GM12801 (cell line): ENCODE data around the gene RAB6A.

Experiments
- CTCF ChIP-seq: IDR thresholded peaks from one replicate; pipeline ENCODE4 v1.5.1; 2011; ENCODE audit warnings: control low read depth; ENCODE audit not compliant: insufficient read length; ENCODE audit errors: extremely low read depth

The RAB6A gene

DNA sequence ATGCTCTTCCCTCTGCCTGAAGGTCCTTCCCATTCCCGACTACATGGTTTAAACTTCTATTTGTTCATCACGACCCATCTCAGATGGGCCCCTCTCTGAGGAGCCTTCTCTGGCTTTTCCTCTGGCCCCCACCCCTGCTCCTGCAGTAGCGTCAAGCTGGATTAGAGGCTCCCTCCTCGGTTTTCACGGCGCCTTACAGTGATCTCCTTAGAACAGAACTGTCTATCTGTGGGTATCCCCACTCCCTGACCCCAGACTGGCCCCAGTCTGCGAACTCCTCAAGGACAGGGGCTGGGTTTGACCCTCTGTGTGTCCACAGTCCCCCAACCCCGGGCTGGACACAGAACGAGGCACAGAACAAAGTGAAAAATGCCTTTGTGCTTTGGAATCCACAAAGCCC is 111.7 kb downstream of the RAB6A start:
- no peak for TF ChIP-seq CTCF

- TF ChIP-seq CTCF, result no peak
Measured at GRCh38 chr11:73648571-73649046, 112.3 kb downstream of the RAB6A start.

DNA sequence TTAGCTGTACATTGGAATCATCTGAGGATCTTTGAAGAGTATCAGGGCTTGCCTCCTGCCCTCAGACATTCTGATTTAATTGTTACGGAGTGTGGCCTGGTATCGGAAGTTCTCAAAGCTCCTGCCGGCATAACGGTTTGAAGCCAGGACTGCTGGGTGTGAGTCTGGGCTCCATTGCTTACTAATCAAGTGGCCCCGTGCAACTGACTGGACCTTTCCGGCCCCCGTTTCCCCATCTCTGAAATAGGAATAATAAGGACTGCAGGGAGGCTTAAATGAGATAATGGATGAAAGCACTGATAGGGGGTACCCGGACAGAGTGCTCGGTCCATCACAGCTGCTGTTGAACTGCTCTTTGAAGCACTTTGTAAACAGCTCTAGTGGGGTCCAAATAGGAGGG is 112.8 kb downstream of the RAB6A start:
- no peak for TF ChIP-seq CTCF

DNA sequence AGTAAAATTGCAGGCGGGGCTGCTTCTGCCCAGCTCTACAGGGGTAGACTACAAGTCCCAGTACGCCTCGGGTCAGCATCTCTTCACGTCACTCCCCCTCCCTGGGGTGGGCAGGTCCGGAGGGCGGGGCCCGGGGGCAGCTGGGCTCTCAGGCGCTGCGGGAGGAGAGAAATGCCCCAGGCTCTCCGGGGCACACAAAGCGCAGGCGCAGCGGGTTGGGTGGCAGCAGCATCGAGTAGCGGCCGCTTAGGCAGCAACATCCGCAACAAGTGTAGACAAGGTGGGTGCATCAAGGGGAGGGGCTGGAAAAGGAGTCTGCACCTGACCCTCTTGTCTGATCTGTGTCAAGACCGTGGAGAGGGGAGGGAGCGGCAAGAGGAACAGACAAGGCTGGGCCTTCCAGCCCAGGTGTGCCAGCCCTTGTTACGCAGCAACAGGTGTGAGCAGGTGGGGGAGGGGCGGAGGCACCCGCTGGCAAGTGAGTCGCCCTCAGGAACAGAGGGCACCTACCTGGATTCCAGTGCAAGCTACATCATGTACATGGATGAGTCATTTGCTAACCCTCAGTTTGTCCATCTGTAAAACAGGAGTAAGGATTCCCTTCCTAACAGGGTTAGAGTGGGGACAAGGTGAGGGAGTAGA is 113.3 kb downstream of the RAB6A start:
- TF ChIP-seq CTCF, result no peak

- no peak for TF ChIP-seq CTCF
Measured at GRCh38 chr11:73645972-73646631, 114.8 kb downstream of the RAB6A start, which contains the start of gene PLEKHB1. Gene PLEKHB1, plus strand, starts transcription at chr11:73646581. Its CDS starts 28 bp downstream, at chr11:73646609.

- no peak for TF ChIP-seq CTCF
Measured at GRCh38 chr11:73645121-73645969, 115.5 kb downstream of the RAB6A start.

GRCh38 chr11:73641668-73642067 is 119.2 kb downstream of the RAB6A start:
- no peak for TF ChIP-seq CTCF
